ENCODE measurements around the gene FIGNL1. TPM values are rescaled to one million over a fixed set of nuclear protein-coding genes. Genes with fewer than 3 reads are reported as not detected.

The FIGNL1 gene
- total and polyA plus RNA-seq, 2 donors (not counting 1 experiment from before 2014, with no cell fraction given) = 3.6 to 24.5 TPM

- Histone ChIP-seq H3K4me1 (ENCODE audit: control insufficient read depth in 2 of 2, insufficient read depth in 2 of 2, low read length in 2 of 2) (no peaks in the 10 kb centered on the region), H3K4me2 (replicated peaks; ENCODE audit: low read depth, low read length, poor library complexity, severe bottlenecking) (no peak overlapping the region), H3K4me3 (ENCODE audit: control extremely low read depth in 1 of 5, extremely low read depth in 1 of 5, insufficient read depth in 1 of 5, low read depth in 2 of 5, low read length in 4 of 5) (no peak overlapping the region), H3K36me3 (replicated peaks in 1 of 2; ENCODE audit: control extremely low read depth in 1 of 2, control insufficient read depth in 1 of 2, extremely low read depth in 1 of 2, insufficient read depth in 2 of 2, low read length in 1 of 2) (no peaks in the 10 kb centered on the region), H3K79me2 (ENCODE audit: control insufficient read depth, insufficient read depth, low read length) (no peaks in the 10 kb centered on the region), H3K27ac (ENCODE audit: low read length in 2 of 2) (no peak overlapping the region), H4K20me1 (ENCODE audit: control insufficient read depth, insufficient read depth, low read length, poor library complexity, severe bottlenecking) (no peaks in the 10 kb centered on the region), H3K9ac (ENCODE audit: low read length) (no peak overlapping the region), H3K9me3 (ENCODE audit: control extremely low read depth in 1 of 3, control insufficient read depth in 2 of 3, insufficient read depth in 1 of 3, low read length in 2 of 3) (no peaks in the 10 kb centered on the region), H3K27me3 (replicated peaks in 1 of 4; ENCODE audit: control extremely low read depth in 1 of 4, control insufficient read depth in 3 of 4, insufficient read depth in 4 of 4, low read length in 3 of 4) (no peaks in the 10 kb centered on the region), H2AFZ (ENCODE audit: insufficient read depth, low read depth, low read length, poor library complexity, severe bottlenecking) (no peak overlapping the region)
- intact Hi-C loops (cut with micrococcal nuclease) = no loop called here
- TF ChIP-seq EZH2 (IDR thresholded peaks at IDR 0.05; ENCODE audit: borderline replicate concordance, insufficient read depth, low read depth, low read length, poor library complexity, severe bottlenecking) (no peak), CTCF (IDR thresholded peaks at IDR 0.05) (no peak)
- DNase-seq (no peak), ATAC-seq (ENCODE audit: low read depth) (no peak)
- ChIA-PET CTCF (no interaction called here), POLR2A (no interaction called here)
- H3K4me1 Mint-ChIP-seq = no peaks in the 10 kb centered on the region
- no peaks in the 10 kb centered on the region for H3K27me3 Mint-ChIP-seq
- no CpG with 5 or more reads among the region's 2 CpGs for WGBS (ENCODE audit: insufficient coverage)
- no peaks in the 10 kb centered on the region for H3K9me3 Mint-ChIP-seq (ENCODE audit: insufficient read depth)
- H3K27ac Mint-ChIP-seq = no peak overlapping the region
- no peak overlapping the region for H3K4me3 Mint-ChIP-seq
Observed at GRCh38 chr7:50431316-50431715, 18.8 kb downstream of the FIGNL1 start.

- intact Hi-C loops (cut with micrococcal nuclease) = no loop called here
- Mint-ChIP-seq H3K4me1 (peaks cover 3% of the 10 kb centered on the region), H3K4me3 (no peak overlapping the region), H3K9me3 (ENCODE audit: insufficient read depth) (no peaks in the 10 kb centered on the region), H3K27me3 (no peaks in the 10 kb centered on the region), H3K27ac (no peak overlapping the region)
- TF ChIP-seq EZH2 (IDR thresholded peaks at IDR 0.05; ENCODE audit: borderline replicate concordance, insufficient read depth, low read depth, low read length, poor library complexity, severe bottlenecking) (no peak), CTCF (IDR thresholded peaks at IDR 0.05) (no peak)
- CTCF ChIA-PET = interaction anchor here (1.1 to 3.6 kb wide), 2 partner anchors 11 to 732 kb away, joined by 3 to 15 read pairs; no protein-coding TSS in a partner anchor
- Histone ChIP-seq H3K36me3 (replicated peaks in 1 of 2; ENCODE audit: control extremely low read depth in 1 of 2, control insufficient read depth in 1 of 2, extremely low read depth in 1 of 2, insufficient read depth in 2 of 2, low read length in 1 of 2) (no peaks in the 10 kb centered on the region), H3K4me2 (replicated peaks; ENCODE audit: low read depth, low read length, poor library complexity, severe bottlenecking) (no peak overlapping the region), H4K20me1 (ENCODE audit: control insufficient read depth, insufficient read depth, low read length, poor library complexity, severe bottlenecking) (no peaks in the 10 kb centered on the region), H3K27ac (ENCODE audit: low read length in 2 of 2) (no peak overlapping the region), H3K4me3 (ENCODE audit: control extremely low read depth in 1 of 5, extremely low read depth in 1 of 5, insufficient read depth in 1 of 5, low read depth in 2 of 5, low read length in 4 of 5) (no peak overlapping the region), H3K9me3 (ENCODE audit: control extremely low read depth in 1 of 3, control insufficient read depth in 2 of 3, insufficient read depth in 1 of 3, low read length in 2 of 3) (no peaks in the 10 kb centered on the region), H3K27me3 (replicated peaks in 1 of 4; ENCODE audit: control extremely low read depth in 1 of 4, control insufficient read depth in 3 of 4, insufficient read depth in 4 of 4, low read length in 3 of 4) (no peaks in the 10 kb centered on the region), H2AFZ (ENCODE audit: insufficient read depth, low read depth, low read length, poor library complexity, severe bottlenecking) (no peak overlapping the region), H3K9ac (ENCODE audit: low read length) (no peak overlapping the region), H3K79me2 (ENCODE audit: control insufficient read depth, insufficient read depth, low read length) (no peaks in the 10 kb centered on the region), H3K4me1 (ENCODE audit: control insufficient read depth in 2 of 2, insufficient read depth in 2 of 2, low read length in 2 of 2) (peaks cover 0 to under 1% of the 10 kb centered on the region in 2 donors)
- no peak for DNase-seq
- no peak for ATAC-seq (ENCODE audit: low read depth)
- WGBS (ENCODE audit: insufficient coverage) = no CpG with 5 or more reads among the region's 3 CpGs
- POLR2A ChIA-PET = no interaction called here
Observed at GRCh38 chr7:50428911-50429310, 21.2 kb downstream of the FIGNL1 start.

All from B cell (primary cell).